Measurements from ENCODE around the gene ABLIM1. TPM values are rescaled to one million over a fixed set of nuclear protein-coding genes. Genes with fewer than 3 reads are reported as not detected.

Gene ABLIM1
- total and polyA plus RNA-seq, 4 donors = 20.0 to 135 (median 59.9) TPM

DNA sequence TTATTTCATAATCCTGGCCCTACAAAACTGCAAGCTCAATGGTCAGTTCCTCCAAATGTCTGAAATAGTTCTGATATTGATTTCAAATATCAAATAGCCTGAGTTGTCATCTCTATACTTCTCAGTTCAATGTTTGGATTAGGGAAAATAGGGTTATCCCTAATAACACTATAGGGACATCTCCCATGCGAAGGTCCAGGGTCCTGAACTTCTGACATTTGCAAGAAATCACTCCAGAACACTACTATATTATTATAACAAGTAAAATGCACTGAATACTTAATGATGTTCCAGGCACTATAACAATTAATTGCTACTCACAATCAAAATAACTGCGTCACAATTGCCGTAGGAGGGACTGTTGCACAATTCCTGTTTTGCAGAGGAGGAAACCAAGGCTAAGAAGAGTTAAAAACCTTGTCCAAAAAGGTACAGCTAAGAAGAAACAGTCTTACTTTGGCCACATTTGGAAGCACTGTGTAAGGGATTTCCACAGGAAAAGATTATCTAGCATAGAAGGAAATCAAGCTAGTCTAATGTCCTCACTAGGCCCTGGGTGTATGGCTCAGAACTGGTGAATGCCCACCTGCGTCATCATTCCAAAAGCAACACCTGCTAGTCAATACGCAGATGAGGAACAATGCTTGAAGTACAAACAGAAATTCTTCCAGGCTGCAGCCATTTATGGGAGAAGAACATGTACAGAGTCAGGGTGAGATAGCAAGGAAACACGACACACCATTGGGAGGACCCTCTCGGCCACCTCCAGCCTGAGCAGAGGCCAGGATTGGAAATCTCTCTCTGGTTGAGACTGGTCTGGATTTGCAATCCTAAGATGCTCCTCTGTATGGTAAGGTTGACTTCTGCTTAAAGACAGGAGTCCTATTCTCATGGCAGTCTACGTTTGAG is 48.3 kb downstream of the ABLIM1 start:
- H3K36me3 ChIP-seq (ENCODE audit: control insufficient read depth in 4 of 4, insufficient read depth in 4 of 4, low read length in 4 of 4) = no peaks in the 10 kb centered on the region
- DNase-seq (no peak), ATAC-seq (ENCODE audit: insufficient read depth, low FRiP score) (no peak)
- H3K9me3 ChIP-seq (ENCODE audit: control insufficient read depth in 4 of 4, insufficient read depth in 3 of 4, low read length in 3 of 4) = no peaks in the 10 kb centered on the region
- 86 to 87% methylated on average over 8 of the region's 8 CpGs for WGBS, 2 donors
- no peak overlapping the region for H3K4me3 ChIP-seq
- peak overlapping the region in 1 of 2 donors; percentile 88 for H3K27ac ChIP-seq (ENCODE audit: low read depth in 1 of 2, low read length in 1 of 2)
- H3K9ac ChIP-seq (ENCODE audit: insufficient read depth in 1 of 2, low read length in 2 of 2) = no peak overlapping the region
- TF ChIP-seq, protein P1, sequence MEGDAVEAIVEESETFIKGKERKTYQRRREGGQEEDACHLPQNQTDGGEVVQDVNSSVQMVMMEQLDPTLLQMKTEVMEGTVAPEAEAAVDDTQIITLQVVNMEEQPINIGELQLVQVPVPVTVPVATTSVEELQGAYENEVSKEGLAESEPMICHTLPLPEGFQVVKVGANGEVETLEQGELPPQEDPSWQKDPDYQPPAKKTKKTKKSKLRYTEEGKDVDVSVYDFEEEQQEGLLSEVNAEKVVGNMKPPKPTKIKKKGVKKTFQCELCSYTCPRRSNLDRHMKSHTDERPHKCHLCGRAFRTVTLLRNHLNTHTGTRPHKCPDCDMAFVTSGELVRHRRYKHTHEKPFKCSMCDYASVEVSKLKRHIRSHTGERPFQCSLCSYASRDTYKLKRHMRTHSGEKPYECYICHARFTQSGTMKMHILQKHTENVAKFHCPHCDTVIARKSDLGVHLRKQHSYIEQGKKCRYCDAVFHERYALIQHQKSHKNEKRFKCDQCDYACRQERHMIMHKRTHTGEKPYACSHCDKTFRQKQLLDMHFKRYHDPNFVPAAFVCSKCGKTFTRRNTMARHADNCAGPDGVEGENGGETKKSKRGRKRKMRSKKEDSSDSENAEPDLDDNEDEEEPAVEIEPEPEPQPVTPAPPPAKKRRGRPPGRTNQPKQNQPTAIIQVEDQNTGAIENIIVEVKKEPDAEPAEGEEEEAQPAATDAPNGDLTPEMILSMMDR (IDR thresholded peaks at IDR 0.05; ENCODE audit: control extremely low read depth, extremely low read depth) = no peak
- peaks cover 0 to 70% (median 10%) of the 10 kb centered on the region in 5 donors for H3K4me1 ChIP-seq (ENCODE audit: control insufficient read depth in 5 of 5, insufficient read depth in 5 of 5, low read length in 5 of 5)
- no peaks in the 10 kb centered on the region for H3K27me3 ChIP-seq (ENCODE audit: control insufficient read depth in 3 of 3, insufficient read depth in 3 of 3, low read length in 2 of 3)

DNA sequence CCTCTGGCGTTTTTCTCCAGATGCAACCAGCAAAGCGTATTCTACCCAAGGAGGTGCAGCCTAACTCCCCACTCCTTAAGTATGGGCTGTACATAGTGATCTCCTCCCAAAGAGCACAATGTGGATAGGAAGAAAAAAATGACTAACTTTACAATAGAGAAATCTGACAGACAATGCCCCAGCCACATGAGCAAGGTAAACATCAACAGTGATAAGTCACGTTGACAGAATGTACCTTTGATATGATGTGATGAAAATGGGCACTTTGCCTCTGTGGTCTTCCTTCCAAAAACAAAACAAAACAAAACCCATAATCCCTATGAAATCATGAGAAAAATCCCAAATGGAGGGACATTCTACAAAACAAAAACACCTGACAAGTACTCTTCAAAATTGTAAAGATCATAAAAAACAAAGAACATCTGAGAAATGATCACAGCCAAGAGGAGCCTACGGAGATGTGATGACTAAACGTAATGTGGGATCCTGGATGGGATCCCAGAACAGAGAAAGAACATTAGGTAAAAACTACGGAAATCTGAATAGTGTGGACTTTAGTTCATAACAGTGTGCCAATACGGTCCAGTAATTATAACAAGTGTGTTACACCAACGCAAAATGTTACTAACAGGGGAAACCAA is 50.6 kb downstream of the ABLIM1 start:
- no peak for ATAC-seq (ENCODE audit: insufficient read depth, low FRiP score)
- Histone ChIP-seq H3K36me3 (ENCODE audit: control insufficient read depth in 4 of 4, insufficient read depth in 4 of 4, low read length in 4 of 4) (no peaks in the 10 kb centered on the region), H3K27me3 (ENCODE audit: control insufficient read depth in 3 of 3, insufficient read depth in 3 of 3, low read length in 2 of 3) (no peaks in the 10 kb centered on the region), H3K9me3 (ENCODE audit: control insufficient read depth in 4 of 4, insufficient read depth in 3 of 4, low read length in 3 of 4) (no peaks in the 10 kb centered on the region), H3K4me1 (ENCODE audit: control insufficient read depth in 5 of 5, insufficient read depth in 5 of 5, low read length in 5 of 5) (peaks cover 0 to 65% (median 0%) of the 10 kb centered on the region in 5 donors), H3K4me3 (no peak overlapping the region), H3K27ac (ENCODE audit: low read depth in 1 of 2, low read length in 1 of 2) (peak overlapping the region in 1 of 2 donors; percentile 87), H3K9ac (ENCODE audit: insufficient read depth in 1 of 2, low read length in 2 of 2) (no peak overlapping the region)
- WGBS, 2 donors = 77 to 83% methylated on average over 8 of the region's 8 CpGs
- no peak for DNase-seq
- TF ChIP-seq, protein P1 (IDR thresholded peaks at IDR 0.05; ENCODE audit: control extremely low read depth, extremely low read depth) = no peak

DNA sequence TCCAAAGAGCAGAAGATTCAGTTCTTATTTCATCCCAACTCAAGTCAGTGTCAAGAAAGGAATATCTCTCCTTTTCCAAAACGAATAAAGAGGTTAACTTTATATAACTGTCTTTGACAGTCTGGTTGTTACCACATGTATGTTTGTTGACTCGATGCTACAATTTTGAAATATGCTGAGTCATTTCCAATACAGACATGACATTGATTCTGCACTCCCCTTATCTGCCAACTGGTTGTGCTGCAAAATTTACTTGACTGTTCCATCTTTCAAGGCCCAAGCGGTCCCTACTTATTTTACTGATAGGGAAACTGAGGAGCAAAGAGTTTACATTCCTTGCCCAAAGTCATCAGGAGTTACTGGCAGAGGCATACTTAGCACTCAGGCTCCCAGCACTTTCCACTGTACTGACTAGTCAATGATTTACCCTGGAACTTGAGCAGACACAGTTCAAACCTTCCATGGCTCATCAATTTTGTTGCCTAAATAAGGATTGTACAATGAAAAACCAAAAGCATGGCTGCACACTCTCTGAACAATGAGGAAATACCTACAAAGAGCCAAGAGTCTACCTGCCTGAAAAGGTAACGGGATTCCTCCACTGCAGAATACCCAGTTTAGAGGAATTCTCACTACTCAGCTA is 52.8 kb downstream of the ABLIM1 start:
- H3K9ac ChIP-seq (ENCODE audit: insufficient read depth in 1 of 2, low read length in 2 of 2) = no peak overlapping the region
- ATAC-seq (ENCODE audit: insufficient read depth, low FRiP score) (no peak), DNase-seq (no peak)
- 77 to 78% methylated on average over 4 of the region's 4 CpGs for WGBS, 2 donors
- peak overlapping the region in 1 of 2 donors; percentile 87 for H3K27ac ChIP-seq (ENCODE audit: low read depth in 1 of 2, low read length in 1 of 2)
- no peaks in the 10 kb centered on the region for H3K27me3 ChIP-seq (ENCODE audit: control insufficient read depth in 3 of 3, insufficient read depth in 3 of 3, low read length in 2 of 3)
- no peak overlapping the region for H3K4me3 ChIP-seq
- TF ChIP-seq, protein P1 (IDR thresholded peaks at IDR 0.05; ENCODE audit: control extremely low read depth, extremely low read depth) = no peak
- peaks cover 0 to 63% (median 0%) of the 10 kb centered on the region in 5 donors for H3K4me1 ChIP-seq (ENCODE audit: control insufficient read depth in 5 of 5, insufficient read depth in 5 of 5, low read length in 5 of 5)
- peaks cover 2 to 6% (median 2%) of the 10 kb centered on the region in 4 donors for H3K36me3 ChIP-seq (ENCODE audit: control insufficient read depth in 4 of 4, insufficient read depth in 4 of 4, low read length in 4 of 4)
- no peaks in the 10 kb centered on the region for H3K9me3 ChIP-seq (ENCODE audit: control insufficient read depth in 4 of 4, insufficient read depth in 3 of 4, low read length in 3 of 4)
